Activated CD8-positive, alpha-beta memory T cell treated with anti-CD3 and anti-CD28 coated beads, Interleukin-2, amount 50 U/mL, for 48 hours (primary cell): ENCODE measurements around the gene NAE1.

Experiments used
- DNase-seq: peaks from one replicate; pipeline ENCODE4 v3.0.0-alpha.2; 2020

The NAE1 gene

GRCh38 chr16:66849549-66849948 lies 18.8 kb upstream of the NAE1 start:
- DNase-seq: peak; percentile 36

- no peak for DNase-seq
Observed at GRCh38 chr16:66849021-66849420, 18.2 kb upstream of the NAE1 start.

GRCh38 chr16:66848172-66848571 lies 17.4 kb upstream of the NAE1 start:
- peak; percentile 40 for DNase-seq

DNA sequence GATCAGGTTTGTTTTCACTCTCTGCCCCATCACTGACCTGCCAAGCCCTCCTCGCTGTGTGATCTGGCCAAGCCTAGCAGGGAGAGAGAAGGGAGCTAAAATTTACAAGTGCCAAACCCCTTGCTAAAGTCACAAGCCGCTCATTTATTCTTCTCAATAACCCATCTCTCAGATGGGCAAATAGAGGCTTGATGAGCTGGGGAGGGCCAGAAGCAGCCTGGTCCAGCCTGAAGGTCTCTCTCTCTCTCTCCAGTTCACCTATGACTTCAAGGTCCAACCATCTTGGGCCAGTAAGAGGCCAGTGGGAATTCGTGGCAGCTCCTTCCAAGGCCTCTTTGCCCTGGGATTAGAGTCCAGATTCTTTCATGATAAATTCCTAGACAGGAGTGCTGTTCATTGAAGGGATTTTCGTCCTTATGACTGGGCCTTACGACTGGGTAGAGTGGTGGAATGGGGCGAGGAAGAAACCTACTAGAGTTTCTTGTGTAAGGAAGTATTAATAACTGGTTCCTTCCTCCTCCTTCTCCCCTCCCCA lies 16.8 kb upstream of the NAE1 start:
- DNase-seq: peak; percentile 26

DNA sequence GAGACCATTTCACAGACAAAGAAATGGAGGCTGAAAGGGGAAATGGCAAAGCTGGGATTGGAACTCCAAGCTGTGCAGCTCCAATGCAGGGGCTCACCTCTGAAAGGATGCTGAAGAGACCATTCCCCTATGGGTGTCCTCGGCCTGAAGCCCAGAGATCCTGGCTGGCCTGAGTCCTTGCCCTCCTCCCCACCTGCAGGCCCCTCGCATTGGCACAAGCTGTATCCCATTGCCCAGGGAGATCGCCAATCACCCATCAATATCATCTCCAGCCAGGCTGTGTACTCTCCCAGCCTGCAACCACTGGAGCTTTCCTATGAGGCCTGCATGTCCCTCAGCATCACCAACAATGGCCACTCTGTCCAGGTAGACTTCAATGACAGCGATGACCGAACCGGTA lies 16.1 kb upstream of the NAE1 start:
- DNase-seq: peak; percentile 34

- peak; percentile 45 for DNase-seq
Observed at GRCh38 chr16:66846266-66846665, 15.5 kb upstream of the NAE1 start.

DNA sequence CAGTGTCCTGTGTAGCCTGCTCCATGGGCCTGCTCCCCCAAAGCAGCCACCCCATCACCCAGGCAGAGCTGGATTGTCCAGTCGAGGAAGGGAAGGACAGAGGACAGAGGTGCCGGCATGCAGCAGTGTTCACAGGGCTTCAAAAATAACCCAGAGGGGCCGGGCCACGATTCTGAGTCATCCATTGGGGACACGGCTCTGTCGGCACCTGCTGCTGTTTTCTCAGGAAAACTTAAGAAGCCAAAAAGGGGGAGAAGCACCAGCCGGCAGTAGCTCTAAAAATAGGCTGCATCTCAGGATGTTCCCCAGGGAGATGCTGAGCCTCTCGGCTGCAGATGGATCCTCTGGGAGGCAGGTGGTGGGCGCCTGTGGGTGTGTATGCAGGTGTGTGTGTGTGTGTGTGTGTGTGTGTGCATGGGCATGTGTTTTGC lies 15.0 kb upstream of the NAE1 start:
- peak; percentile 46 for DNase-seq

DNA sequence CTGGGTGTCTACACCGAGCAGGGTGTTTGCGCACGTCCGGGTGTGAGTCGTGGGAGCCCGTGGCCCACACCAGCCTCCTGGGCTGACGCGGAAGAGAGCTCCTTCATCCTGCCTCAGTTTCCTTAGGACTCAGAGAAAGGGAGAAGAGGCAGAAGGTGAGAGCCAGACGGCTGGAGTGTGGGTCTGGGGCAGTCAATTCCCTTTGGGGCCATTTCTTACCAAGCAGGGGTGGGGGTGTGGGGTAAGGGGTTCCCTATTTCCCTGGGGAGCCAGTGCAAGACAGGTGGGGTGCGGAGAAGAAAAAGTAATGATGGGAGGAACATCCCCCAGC lies 14.3 kb upstream of the NAE1 start:
- DNase-seq: no peak

GRCh38 chr16:66844342-66845079 lies 13.7 kb upstream of the NAE1 start, which contains the start of gene CA7:
Gene CA7 (plus strand): TSS chr16:66844414. CDS start chr16:66844488, 74 bp downstream.
- DNase-seq: peak; percentile 54

GRCh38 chr16:66844009-66844341 lies 13.2 kb upstream of the NAE1 start:
- peak; percentile 42 for DNase-seq

- peak; percentile 42 for DNase-seq
Observed at GRCh38 chr16:66843191-66843590, 12.4 kb upstream of the NAE1 start.

GRCh38 chr16:66842765-66843164 lies 12.0 kb upstream of the NAE1 start:
- no peak for DNase-seq

DNA sequence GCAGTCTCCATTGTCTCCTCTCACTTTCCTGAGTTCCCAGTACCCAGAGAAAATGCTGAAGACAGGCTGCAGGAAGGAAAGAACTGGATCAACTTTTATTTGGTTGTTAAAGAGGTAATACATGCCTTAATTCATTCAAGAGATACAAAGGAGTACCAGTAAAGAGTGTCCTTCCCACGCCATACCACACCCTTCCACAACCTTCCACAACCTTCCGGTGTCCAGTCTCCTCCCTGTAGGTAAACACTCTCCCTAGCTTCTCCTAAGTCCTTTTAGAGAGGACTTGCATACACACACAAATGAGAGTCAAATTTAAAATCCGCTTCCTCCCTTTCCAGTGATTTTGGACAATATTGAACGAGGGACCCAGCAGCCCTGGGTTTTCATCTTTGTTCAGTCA lies 10.6 kb upstream of the NAE1 start:
- DNase-seq: no peak

- DNase-seq: no peak
Observed at GRCh38 chr16:66840883-66841282, 10.1 kb upstream of the NAE1 start.

GRCh38 chr16:66834746-66835145 lies 4.0 kb upstream of the NAE1 start:
- DNase-seq: no peak

DNA sequence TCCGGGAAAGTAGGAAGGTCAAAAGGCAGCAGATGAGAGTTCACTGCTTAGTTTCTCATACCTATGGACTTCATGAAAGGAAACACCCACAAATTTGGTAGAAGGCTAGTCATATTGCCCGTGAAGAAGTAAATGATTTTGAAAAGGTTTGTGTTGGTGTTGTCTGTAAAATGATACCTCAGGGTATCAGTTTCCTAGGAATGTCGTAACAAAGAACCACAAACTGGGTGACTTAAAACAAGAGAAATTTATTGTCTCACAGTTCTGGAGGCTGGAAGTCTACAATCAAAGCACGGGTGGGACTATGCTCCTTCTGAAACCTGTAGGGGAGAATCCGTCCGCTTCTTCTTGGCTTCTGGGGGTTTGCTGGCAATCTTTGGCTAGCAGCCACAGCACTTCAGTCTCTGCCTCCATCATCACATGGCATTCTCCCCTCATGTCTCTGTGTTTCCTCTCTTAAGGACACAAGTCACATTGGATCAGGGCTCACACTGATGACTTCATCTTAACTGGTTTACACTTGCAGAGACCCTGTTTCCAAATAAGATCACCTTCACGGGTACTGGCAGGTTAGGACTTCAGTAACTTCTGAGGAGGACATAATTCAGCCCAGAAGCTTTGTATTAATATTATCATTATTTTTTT lies 2.0 kb upstream of the NAE1 start:
- DNase-seq: no peak

GRCh38 chr16:66832190-66832589 lies 1.4 kb upstream of the NAE1 start:
- no peak for DNase-seq

DNA sequence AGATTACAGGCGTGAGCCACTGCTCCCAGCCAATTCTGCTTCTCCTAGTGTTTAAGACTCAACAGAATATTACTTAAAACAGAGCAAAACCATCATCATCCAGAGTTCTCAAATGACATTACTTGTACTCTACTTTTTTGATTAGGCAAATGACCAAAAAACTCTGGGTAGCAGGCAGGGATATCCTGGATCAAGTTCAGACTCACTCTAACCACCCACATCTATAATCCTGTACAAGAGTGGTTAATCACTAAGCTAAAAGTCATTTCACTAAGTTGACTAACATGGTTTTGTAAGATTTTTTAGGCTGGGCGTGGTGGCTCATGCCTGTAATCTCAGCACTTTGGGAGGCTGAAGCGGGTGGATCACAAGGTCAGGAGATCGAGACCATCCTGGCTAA lies 6.8 kb downstream of the NAE1 start:
- DNase-seq: no peak

DNA sequence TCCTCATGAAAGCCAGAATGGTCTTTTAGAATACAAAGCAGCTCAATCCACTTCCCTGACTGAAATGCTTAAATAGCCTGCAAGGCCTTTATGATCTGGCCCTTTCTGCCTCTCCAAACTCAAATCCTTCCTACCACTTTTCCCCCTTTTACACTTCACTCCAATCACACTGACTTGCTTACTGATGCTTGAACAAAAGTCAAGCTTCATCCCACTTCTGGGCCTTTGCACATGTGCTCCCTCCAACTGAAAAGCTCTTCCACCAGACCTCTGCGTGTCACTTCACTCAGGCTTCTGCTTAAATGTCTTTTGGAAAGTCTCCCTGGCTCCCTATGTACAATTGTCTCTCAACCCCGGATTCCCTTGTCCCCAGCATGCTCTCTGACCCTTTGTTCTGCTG lies 16.0 kb downstream of the NAE1 start:
- DNase-seq: no peak

DNA sequence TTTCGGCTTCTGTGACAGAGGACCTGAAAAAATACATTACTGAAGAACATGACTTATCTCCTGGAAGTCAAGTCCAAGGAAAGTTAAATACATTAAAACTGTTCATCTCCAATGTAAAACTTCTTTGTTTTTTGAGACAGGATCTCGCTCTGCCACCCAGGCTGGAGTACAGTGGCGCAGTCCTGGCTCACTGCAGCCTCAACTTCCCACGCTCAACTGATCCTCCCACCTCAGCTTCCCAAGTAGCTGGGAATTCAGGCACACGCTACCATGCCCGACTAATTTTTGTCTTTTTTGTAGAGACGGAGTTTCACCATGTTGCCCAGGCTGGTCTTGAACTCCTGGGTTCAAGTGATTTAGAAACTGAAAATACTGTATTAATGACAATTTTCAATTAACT lies 19.7 kb downstream of the NAE1 start:
- DNase-seq: no peak

- no peak for DNase-seq
Observed at GRCh38 chr16:66810391-66810790, 20.4 kb downstream of the NAE1 start.

GRCh38 chr16:66809765-66810164 lies 21.0 kb downstream of the NAE1 start:
- DNase-seq: no peak

- DNase-seq: no peak
Observed at GRCh38 chr16:66802159-66802558, 28.6 kb downstream of the NAE1 start.

GRCh38 chr16:66801320-66802105 lies 29.3 kb downstream of the NAE1 start, which contains the start of gene TERB1:
Gene TERB1 (minus strand): TSS chr16:66801584. CDS start chr16:66796798, 4,786 bp downstream.
- DNase-seq: no peak
